Gastrocnemius medialis (tissue), 4 donors: ENCODE data around the gene RBFOX2. TPM values are rescaled to one million over a fixed set of nuclear protein-coding genes. Genes with fewer than 3 reads are reported as not detected.

Source experiments
- ATAC-seq, 2 donors: fragments of 150-250 bp; one replicate each; pipeline ENCODE4 v1.9.1; 2016
- DNase-seq, 2 donors: peaks; one replicate each; pipeline ENCODE4 v3.0.0-alpha.2; 2019
- H3K27ac ChIP-seq, 4 donors: fragments of 200-600 bp; sonication (generic); 1 replicate in 1 of 4; 2 replicates in 3 of 4; pipeline ENCODE4 v1.5.1; 2016 to 2018; ENCODE audit warnings: mild to moderate bottlenecking in 2 of 4, moderate library complexity in 1 of 4
- H3K27me3 ChIP-seq, 3 donors: fragments of 200-600 bp; sonication (generic) in 2 of 3; 1 replicate in 1 of 3; 2 replicates in 2 of 3; pipeline versions ENCODE4 v1.5.1 to v1.6.0; 2016 to 2019; ENCODE audit warnings: mild to moderate bottlenecking in 1 of 3, moderate library complexity in 1 of 3
- H3K36me3 ChIP-seq, 2 donors: fragments of 200-600 bp; sonication (generic) in 1 of 2; one replicate each; pipeline ENCODE4 v1.5.1; 2017 to 2018
- H3K4me1 ChIP-seq, 2 donors: fragments of 200-600 bp; sonication (generic) in 1 of 2; one replicate each; pipeline ENCODE4 v1.5.1; 2016 to 2017; ENCODE audit warnings: mild to moderate bottlenecking in 2 of 2
- H3K4me3 ChIP-seq, 4 donors: fragments of 200-600 bp; sonication (generic) in 3 of 4; 1 replicate in 1 of 4; 2 replicates in 3 of 4; pipeline ENCODE4 v1.5.1; 2016 to 2019; ENCODE audit warnings: mild to moderate bottlenecking in 2 of 4
- H3K9me3 ChIP-seq, 3 donors: fragments of 200-600 bp; sonication (generic) in 2 of 3; 1 replicate in 1 of 3; 2 replicates in 2 of 3; pipeline ENCODE4 v1.5.1; 2016 to 2019
- CTCF ChIP-seq, 5 experiments: fragments of 450-650 bp in 3 of 5; fragments of 200-600 bp in 2 of 5; sonication (generic) in 2 of 5; IDR thresholded peaks in 4 of 5; conservative IDR thresholded peaks in 1 of 5; 1 replicate in 4 of 5; 2 replicates in 1 of 5; pipeline ENCODE4 v1.5.1; 2016 to 2019; ENCODE audit warnings: antibody characterized with exemption in 5 of 5, mild to moderate bottlenecking in 3 of 5, moderate library complexity in 3 of 5
- POLR2A ChIP-seq, 2 donors: fragments of 450-650 bp; IDR thresholded peaks; one replicate each; pipeline ENCODE4 v1.6.1; 2017; ENCODE audit warnings: antibody characterized with exemption in 2 of 2, mild to moderate bottlenecking in 2 of 2, moderate library complexity in 2 of 2
- in situ Hi-C, 4 donors: fragments of 200-750 bp; cut with MboI; loops; one replicate each; pipeline versions ENCODE4 v1.15.0 to v1.8.0; 2017; ENCODE audit warnings: low sequenced_read_pairs in 4 of 4
- intact Hi-C: fragments of 100-400 bp; cut with DNase I; formaldehyde crosslinking; loops from one replicate; pipeline ENCODE4 v1.15.1; 2023; ENCODE audit warnings: low total_unique reads
- total RNA-seq, 4 donors: library from RNA; depleted of rRNA; stranded (reverse); fragments of >200 nt; gene quantifications; one replicate each; pipeline versions ENCODE4 v1.1.0 to v1.2.3, GENCODE V29; 2016

RBFOX2 gene
- total RNA-seq, 4 donors from 2014 or later, result 26.0 to 32.1 (median 28.6) TPM

GRCh38 chr22:36008565-36008964, 20.1 kb downstream of the RBFOX2 start:
- ATAC-seq, result no peak
- DNase-seq, result no peak
- peaks cover 17 to 28% of the 10 kb centered on the region in 2 donors for H3K4me1 ChIP-seq
- TF ChIP-seq CTCF (IDR thresholded peaks at IDR 0.05 in 4 of 5, conservative IDR thresholded peaks at IDR 0.05 in 1 of 5), result no peak
- TF ChIP-seq POLR2A (IDR thresholded peaks at IDR 0.05), result no peak
- in situ Hi-C loops (no loop called here), intact Hi-C loops (no loop called here)
- H3K27me3 ChIP-seq, result no peaks in the 10 kb centered on the region
- H3K36me3 ChIP-seq, result no peaks in the 10 kb centered on the region
- no peak overlapping the region for H3K4me3 ChIP-seq
- no peak overlapping the region for H3K27ac ChIP-seq
- H3K9me3 ChIP-seq, result no peaks in the 10 kb centered on the region

- no peak for DNase-seq
- no peaks in the 10 kb centered on the region for H3K27me3 ChIP-seq
- H3K4me3 ChIP-seq, result no peak overlapping the region
- peaks cover 17 to 28% of the 10 kb centered on the region in 2 donors for H3K4me1 ChIP-seq
- no peak for TF ChIP-seq POLR2A (IDR thresholded peaks at IDR 0.05)
- TF ChIP-seq CTCF (IDR thresholded peaks at IDR 0.05 in 4 of 5, conservative IDR thresholded peaks at IDR 0.05 in 1 of 5), result no peak
- in situ Hi-C loops (no loop called here), intact Hi-C loops (no loop called here)
- no peaks in the 10 kb centered on the region for H3K9me3 ChIP-seq
- no peak overlapping the region for H3K27ac ChIP-seq
- no peak for ATAC-seq
- no peaks in the 10 kb centered on the region for H3K36me3 ChIP-seq
These were observed 20.5 kb downstream of the RBFOX2 start for GRCh38 chr22:36008131-36008530.

- in situ Hi-C loops (no loop called here), intact Hi-C loops (no loop called here)
- Histone ChIP-seq H3K36me3 (no peaks in the 10 kb centered on the region), H3K4me3 (no peak overlapping the region), H3K27ac (no peak overlapping the region), H3K9me3 (no peaks in the 10 kb centered on the region), H3K27me3 (no peaks in the 10 kb centered on the region), H3K4me1 (peaks cover 5 to 6% of the 10 kb centered on the region in 2 donors)
- DNase-seq (no peak), ATAC-seq (no peak)
- TF ChIP-seq CTCF (IDR thresholded peaks at IDR 0.05 in 4 of 5, conservative IDR thresholded peaks at IDR 0.05 in 1 of 5) (no peak), POLR2A (IDR thresholded peaks at IDR 0.05) (no peak)
These were observed 24.5 kb downstream of the RBFOX2 start for GRCh38 chr22:36003972-36004674.

- H3K27ac ChIP-seq, result no peak overlapping the region
- no peaks in the 10 kb centered on the region for H3K27me3 ChIP-seq
- no peaks in the 10 kb centered on the region for H3K9me3 ChIP-seq
- H3K36me3 ChIP-seq, result no peaks in the 10 kb centered on the region
- no peak overlapping the region for H3K4me3 ChIP-seq
- ATAC-seq (no peak), DNase-seq (no peak)
- in situ Hi-C loops, result no loop called here
- peaks cover 5 to 7% of the 10 kb centered on the region in 2 donors for H3K4me1 ChIP-seq
- intact Hi-C loops, result no loop called here
- no peak for TF ChIP-seq POLR2A (IDR thresholded peaks at IDR 0.05)
- no peak for TF ChIP-seq CTCF (IDR thresholded peaks at IDR 0.05 in 4 of 5, conservative IDR thresholded peaks at IDR 0.05 in 1 of 5)
These were observed 25.8 kb downstream of the RBFOX2 start for GRCh38 chr22:36002718-36003260.
